NCI-H2196 treated with DMSO at 0.1 percent for 48 hours (cell line): Measurements from ENCODE around the gene HSPB7.
"Not testable (repeated sequence)": the region's sequence is repeated elsewhere in the genome, so short reads cannot be mapped to it uniquely, and the experiment has no call there.

Experiments
- DNase-seq: peaks from one replicate; lab custom pipeline; 2025; ENCODE audit not compliant: unreplicated experiment; lab: John Stamatoyannopoulos, UW

HSPB7 gene

DNA sequence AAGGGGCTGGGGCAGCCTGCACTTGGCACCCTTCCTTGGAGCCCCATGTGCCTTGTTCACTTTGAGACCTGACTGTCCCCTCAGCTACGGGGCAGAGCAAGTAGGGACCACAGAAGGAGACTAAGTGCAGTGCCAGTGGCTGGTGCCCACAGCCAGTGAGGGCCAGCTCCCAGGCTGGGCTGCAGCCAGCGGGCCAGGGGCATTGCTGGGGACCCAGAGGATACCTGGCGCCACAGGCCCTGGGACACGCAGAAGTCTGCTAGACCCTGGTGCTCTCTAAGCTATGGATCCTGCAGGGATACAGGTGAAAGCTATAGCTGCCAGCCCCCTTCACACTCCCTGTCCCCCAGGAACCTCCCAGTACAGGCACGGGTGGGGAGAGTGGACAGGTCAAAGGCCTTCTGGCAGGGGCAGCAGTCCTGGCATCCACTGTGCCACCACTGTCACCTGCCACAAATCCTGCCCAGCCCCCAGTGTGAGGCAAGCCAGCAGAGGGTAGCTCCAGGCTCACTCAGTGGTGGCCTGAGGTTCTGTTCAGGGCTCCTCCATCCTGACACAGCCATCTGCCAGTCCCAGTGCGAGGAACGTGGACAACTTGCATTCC is 5.3 kb upstream of the HSPB7 start:
- DNase-seq = no peak

DNA sequence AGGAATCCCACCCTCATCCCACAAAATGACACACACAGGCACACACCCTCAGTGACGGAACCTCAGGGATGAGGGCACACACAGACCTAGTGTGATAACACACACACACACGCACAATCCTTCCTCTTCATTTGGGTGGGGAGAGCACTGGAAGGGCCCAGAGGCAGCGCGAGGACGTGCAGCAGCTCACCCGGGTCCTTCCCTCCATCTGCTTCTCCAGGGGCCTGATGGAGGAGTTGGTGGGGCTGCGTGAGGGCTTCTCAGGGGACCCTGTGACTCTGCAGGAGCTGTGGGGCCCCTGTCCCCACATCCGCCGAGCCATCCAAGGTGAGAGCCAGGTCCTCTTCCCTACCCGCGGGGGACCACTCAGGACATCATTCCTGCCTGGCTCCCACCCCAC is 4.5 kb upstream of the HSPB7 start:
- DNase-seq = no peak

DNA sequence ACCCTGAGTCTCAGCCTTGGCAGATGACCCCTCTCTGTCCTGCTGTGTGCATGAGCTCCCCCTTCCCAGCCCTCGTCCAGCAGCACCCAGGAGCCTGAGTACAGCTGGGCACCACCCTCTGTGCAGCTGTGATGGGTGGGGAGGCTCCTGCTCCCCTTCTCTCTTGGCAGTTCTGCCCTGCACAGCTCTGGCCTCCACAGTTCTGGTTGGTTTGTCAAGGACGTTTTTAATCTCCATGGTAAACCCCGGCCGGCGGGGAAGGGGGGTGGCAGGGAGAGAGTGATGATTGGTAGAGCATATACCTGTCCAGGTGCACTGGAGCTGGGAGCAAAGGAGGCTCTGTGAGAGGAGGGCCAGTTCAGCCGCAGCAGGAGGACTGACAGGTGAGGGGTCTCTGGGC is 3.8 kb upstream of the HSPB7 start, which contains the start of gene CLCNKA:
CLCNKA (plus strand) TSS at position 356 of the 400 bp plus-strand sequence. CDS start 584 bp downstream, outside the sequence.
- no peak for DNase-seq

GRCh38 chr1:16020878-16021277 is 3.0 kb upstream of the HSPB7 start:
- DNase-seq = not testable (repeated sequence)

- no peak for DNase-seq
Observed at GRCh38 chr1:16020325-16020724, 2.5 kb upstream of the HSPB7 start.

GRCh38 chr1:16019644-16020277 is 1.9 kb upstream of the HSPB7 start:
- DNase-seq = no peak

- no peak for DNase-seq
Observed at GRCh38 chr1:16018749-16019643, 1.2 kb upstream of the HSPB7 start.

GRCh38 chr1:16018308-16018707 is 465 bp upstream of the HSPB7 start:
- DNase-seq = no peak

GRCh38 chr1:16017076-16017460 is 775 bp downstream of the HSPB7 start:
- DNase-seq = no peak

DNA sequence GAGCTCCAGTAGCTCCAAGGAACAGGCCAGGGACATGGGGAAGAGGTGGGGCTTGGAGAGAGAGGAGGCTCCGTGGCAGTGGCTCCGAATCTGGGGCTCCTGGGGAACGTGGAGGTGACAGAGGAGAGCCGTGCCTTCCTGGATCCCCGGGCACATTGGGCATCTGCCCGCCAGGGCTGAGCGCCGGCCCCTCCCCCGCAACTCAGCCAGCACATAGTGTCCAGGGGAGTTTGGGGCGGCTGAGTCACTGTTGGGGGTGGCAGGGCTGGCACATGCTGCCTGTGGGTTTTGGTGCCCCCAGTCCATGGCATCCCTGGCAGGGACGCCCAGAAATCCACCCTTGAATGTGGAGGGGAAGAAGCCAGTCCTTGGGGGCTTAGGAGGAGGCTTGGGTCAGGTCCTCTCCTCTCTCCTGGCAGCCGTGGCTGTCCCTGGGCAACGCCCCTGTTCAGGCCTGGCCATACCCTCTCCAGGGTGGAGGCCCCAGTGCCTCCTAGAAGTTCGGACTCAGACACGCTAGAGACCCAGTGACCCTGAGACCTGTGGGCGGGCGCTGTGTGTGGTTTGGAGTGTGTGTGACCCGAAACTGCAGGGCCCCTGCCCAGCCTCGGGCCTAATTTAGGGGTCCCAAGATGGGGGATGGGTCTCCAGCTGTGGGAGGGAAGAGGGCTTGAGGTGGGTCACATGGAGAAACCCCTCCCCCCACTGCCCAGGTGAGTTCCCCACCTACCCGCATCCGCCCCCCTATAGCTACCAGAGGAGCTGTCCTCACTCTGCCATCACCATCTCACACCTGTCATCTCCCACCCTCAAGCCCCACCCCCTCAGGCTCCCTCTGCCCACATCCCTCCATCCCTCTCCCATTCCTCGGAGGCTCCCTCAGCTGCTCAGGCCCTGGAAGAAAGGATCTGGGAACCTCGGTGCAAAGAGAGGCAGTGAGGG is 1.6 kb downstream of the HSPB7 start:
- DNase-seq = no peak

GRCh38 chr1:16015491-16015890 is 2.4 kb downstream of the HSPB7 start:
- DNase-seq = no peak

- no peak for DNase-seq
Observed at GRCh38 chr1:16014509-16015482, 3.0 kb downstream of the HSPB7 start.

- DNase-seq = no peak
Observed at GRCh38 chr1:16013908-16014258, 4.0 kb downstream of the HSPB7 start.

DNA sequence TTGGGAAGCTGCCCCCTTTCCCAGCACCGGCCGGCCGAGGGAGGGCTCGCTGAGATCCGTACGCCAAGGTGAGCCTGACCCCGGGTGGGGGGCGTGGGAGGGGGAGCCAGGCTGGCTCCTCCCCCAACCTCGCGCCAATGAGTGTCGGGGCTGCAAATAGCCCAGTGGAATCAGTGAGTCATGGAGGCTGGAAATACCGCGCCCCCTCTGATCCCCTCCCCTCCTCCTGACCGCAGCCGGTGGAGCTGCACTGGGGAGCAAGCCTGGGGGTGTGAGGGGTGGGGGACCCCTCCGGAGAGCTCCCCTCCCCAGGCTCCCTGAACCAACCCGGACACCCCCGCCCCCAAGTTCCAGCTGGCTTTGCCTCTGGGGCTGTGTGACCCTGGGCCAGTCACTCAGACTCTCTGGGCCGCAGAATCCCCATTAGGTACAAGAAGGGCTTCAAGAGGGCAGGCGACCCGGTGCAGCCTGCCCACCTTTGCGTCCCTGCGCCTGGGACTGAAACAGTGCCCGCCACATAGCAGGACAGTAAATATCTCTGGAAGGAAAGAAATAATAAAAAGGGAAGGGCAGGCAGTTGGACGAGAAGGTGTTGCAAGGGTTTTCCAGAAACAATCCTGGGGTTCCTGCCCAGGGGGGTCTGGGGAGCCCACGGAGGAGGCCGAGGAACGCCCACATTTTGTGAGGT is 4.5 kb downstream of the HSPB7 start:
- no peak for DNase-seq

- peak; percentile 65 for DNase-seq
Observed at GRCh38 chr1:16012590-16013219, 5.1 kb downstream of the HSPB7 start.

DNA sequence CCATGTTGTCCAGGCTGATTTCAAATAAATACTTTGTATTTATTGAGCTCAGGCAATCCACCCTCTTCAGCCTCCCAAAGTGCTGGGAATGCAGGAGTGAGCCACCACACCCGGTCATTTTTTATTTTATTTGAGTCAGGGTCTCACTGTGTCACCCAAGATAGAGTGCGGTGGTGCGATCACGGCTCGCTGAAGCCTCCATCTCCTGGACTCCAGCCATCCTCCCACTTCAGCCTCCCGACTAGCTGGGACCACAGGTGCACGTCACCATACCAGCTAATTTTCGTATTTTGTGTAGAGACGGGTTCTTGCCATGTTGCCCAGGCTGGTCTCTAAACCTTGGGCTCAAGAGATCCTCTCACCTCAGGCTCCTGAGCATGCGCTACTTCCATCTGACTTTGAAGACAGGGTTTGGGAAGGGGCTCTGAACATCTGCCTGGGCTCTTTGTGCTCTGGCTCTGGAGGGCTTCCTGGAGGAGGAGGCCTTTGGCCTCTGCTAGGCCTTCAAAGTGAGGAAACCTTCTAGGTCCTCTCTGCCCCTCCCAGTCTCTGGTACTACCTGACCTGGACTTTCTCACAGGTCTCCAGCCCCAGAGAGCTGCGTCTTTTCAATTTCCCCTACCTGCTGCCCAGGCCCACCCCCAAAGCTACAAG is 5.8 kb downstream of the HSPB7 start:
- DNase-seq = no peak

GRCh38 chr1:16010837-16011236 is 7.0 kb downstream of the HSPB7 start:
- DNase-seq = no peak

GRCh38 chr1:16009678-16010077 is 8.2 kb downstream of the HSPB7 start:
- DNase-seq = no peak
